Non-pigmented ciliary epithelial cell (primary cell): Measurements from ENCODE around the gene SSH3.

Source experiments
- DNase-seq: peaks from one replicate; pipeline ENCODE4 v3.0.0-alpha.2; 2010; ENCODE audit warnings: low read depth

The SSH3 gene

DNA sequence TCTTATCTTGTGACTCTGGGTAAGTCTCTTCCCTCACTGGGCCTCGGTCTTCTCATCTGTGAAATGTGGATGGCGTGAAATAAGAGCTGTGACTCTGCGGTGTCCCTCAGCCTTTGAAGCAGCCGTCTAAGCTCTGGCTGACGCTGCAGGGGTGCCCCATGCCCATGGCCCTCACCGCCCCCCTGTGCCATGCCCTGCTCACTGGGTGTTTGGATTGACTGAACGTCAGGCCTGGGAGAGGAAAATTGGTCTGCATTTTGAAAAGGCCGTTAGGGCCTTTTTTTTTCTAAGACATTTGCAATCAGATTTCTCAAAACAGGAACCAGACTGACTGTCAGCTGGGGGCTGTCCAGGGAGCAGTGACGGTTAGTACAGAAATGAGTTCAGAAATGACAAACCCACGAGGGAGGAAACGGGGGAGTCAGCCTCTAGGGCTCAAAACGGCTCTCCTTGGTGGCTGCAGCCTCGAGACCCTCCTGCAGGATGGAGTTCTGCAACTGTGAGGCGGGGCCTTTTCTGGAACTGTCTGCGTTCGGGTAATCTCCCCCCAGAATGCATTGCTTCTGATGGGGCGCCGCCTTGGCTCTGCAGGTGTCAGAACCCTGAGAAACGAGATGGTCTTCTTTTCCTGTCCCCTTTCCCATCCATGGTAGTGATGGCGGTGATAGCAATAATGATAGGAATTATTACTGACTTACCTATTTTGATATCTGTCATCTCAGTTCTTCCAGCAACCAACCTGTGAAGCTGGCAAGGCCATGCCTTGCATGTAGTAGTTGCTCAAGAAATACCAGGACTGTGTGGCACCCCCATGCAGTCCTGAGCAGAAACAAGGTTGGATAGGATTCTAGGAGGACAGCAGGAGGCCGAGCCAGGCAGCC, 35.0 kb upstream of the SSH3 start:
- no peak for DNase-seq

GRCh38 chr11:67268962-67269268, 34.4 kb upstream of the SSH3 start:
- DNase-seq: no peak

GRCh38 chr11:67269401-67270255, 33.7 kb upstream of the SSH3 start:
- no peak for DNase-seq

DNA sequence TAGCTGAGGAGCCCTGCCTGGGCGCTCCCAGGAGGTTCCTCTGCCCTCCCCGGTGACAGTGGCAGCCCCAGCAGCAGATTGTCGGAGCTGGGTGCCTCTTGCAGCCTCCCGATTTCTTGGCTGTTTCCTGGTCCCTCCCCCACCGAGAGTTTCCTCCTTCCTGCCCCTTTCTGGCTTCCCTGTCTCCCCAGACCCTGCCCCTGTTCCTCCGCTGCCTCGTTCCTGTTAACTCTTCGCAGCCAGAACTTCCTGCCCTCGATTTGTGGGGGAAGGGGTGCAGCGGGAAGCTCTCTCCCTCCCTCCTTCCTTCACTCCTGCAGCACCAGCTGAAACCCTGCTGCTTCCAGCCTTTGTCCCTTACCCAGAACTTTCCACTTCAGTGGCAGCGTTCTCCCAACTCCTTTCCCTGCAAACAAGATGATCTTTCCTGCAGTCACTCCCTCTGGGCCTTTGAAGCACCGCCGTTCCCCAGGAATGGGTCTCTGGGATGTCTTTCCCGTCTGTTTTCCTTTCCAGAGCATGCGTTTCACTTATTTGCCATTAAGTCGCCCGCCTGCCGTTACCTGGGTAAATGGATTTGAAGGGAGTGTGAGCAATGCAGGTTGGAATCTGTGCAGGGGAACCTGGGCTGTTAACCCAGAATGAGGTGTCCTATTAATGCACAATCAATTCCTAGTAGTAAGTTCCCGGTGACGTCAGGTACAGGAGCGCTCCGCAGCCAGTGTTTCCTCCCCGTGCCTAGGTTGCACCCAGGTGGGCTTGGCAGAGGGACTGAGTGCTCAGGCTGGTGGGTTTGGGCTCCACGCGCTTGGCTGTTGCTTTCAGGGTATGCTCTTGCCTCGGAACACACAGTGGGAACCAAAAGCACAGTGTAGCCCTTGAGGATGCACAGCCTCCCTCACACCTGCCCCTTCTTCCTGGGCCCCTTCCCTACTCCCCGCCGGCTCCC, 32.8 kb upstream of the SSH3 start:
- DNase-seq: no peak

- DNase-seq: no peak
Measured at GRCh38 chr11:67271205-67271540, 32.2 kb upstream of the SSH3 start.

GRCh38 chr11:67271541-67272284, 31.6 kb upstream of the SSH3 start:
- DNase-seq: no peak

DNA sequence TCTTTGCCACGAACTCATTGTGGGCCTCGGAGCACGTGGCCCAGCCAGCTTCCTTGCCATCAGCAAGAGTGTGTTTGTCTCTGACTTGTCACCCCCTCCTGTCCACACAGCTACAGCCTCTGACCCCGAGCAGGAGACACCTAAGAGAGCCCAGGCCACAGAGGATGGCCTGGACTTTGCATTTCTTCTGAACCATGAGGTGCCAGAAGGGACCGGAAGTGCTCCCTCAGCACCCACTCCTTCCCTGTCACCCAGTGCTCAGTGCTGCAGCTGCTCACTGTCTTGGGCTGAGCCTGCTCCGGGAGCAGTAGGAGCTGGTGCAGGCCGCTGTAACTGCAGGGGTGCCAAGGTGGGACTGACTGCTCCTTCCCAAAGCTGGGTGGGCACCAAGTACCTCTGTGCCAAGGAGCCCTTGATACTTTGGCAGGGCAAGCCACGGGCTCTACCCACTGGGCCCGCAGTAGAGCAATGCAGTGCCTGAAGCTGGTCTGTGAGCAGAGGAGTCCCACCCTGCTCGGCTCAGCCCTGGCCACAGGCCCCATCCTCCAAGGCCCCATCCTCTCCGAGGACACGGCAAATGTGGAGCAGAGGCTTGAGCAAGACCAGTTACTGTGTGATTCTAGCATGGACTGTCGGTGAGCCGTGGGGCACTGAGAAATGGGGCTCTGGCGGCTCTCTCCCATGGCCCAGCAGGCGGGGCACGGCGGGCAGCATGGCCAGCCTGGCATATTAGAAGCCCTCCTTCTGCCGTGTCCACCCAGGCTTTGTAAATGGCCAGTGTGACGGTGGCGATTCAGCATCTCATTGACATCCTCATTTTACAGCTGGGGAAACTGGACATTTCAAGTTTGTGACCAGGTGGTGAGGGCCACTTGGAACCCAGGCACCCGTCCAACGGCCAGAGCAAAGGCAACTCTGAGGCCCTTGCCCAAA, 30.7 kb upstream of the SSH3 start:
- DNase-seq: no peak

- no peak for DNase-seq
Measured at GRCh38 chr11:67273260-67273990, 29.9 kb upstream of the SSH3 start.

DNA sequence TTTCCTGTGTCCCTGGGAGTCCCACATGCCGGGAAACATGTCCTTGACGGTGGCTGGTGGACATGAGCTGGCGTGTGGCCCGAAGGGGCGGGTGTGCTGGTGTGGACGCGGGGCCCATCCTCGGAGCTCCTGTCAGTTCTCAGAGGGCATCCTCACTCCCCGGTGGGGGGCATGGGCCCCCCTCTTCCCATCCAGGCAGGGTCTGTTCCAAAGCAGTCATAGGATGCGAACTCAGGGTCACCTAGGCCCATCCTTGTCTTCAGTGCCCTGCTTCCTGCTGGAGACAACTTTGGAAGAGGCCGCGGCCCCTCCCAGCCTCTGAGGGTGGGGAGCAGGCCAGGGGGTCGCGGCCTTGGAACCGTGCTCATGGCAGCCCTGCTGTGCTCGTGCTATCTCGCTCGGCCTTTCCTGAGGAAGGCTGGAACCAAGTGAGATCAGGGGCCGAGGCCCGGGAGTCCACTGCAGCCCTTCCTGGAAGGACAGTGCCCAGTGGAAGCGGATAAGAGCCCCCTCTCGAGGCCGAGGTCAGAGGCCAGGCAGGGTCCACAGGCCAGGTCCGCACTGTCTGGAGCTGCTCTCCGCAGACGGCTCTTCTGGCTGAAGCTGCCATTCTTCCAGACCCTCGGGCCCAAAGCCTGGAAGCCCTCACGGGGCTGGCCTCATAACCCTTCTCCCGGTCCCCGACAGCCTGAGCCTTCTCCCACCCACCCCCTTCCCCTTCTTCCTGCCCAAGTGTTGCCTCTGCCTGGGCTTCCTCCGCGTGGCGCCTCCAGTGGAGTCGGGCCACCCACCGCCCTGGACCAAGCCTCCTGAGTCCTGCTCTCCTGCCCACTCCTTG, 28.3 kb upstream of the SSH3 start:
- no peak for DNase-seq

DNA sequence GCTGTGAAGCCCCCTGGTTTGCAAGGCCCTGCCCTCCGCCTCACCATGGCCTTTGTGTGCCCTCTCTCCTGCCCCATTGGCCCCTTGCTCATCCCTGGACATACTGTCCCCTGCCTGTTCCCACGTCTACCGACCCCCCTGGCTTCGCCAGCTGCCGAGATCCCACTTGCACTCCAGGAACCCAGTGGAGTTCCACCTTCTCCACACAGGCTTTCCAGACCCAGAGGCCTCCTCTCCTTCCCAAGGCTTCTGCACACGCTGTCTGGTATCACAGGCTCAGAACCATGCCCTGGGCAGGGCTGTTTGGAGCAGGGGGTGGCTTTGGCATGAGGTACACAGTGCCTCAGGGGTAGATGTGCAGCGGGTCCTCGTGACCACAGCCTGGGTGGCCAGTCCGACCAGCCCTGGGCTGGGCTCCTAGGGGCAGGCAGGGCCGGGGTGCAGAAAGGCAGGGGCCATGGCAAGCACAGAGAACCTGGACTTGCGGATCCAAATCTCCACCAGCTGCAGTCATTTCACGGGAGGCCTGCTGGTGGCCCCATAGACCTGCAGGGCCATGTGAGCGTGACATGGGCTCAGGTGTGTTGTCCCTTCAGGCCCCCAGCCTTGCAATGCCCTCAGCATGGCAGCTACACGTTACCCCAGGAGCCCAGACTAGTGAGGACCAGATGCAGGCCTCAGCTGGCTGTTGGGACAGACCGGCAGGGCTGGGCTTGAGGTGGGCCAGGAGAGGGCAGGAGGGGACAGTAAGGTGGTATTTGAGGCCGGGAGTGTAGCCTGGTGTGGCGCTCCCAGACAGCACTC, 27.5 kb upstream of the SSH3 start:
- no peak for DNase-seq

- no peak for DNase-seq
Measured at GRCh38 chr11:67276781-67277230, 26.5 kb upstream of the SSH3 start.

GRCh38 chr11:67277231-67277961, 25.9 kb upstream of the SSH3 start:
- no peak for DNase-seq

GRCh38 chr11:67278135-67278938, 25.0 kb upstream of the SSH3 start:
- DNase-seq: no peak

DNA sequence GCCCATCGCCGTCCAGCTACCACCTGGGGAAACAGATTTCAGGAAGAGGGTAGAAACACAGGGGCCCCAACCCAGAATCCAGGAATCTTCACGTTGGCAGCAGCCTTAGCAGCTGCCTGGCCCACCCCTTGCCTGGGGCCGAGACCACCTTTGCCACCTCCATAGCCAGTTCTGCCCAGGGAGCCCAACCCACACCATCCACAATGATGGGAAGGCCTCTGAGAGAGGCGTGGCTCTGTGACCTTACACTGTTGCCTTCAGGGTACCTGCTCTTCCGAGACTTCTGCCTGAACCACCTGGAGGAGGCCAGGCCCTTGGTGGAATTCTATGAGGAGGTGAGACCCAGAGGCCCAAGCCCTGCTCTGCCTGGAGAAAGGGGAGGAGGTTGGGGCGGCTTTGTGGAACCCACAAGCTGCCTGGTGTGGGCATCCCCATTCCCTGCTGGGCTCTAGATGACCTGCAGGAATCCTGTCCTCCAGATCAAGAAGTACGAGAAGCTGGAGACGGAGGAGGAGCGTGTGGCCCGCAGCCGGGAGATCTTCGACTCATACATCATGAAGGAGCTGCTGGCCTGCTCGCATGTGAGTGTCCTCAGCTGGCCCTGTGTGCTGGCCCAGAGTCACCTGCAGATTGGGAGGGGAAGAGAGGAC, 24.3 kb upstream of the SSH3 start:
- DNase-seq: no peak

- DNase-seq: no peak
Measured at GRCh38 chr11:67279589-67280340, 23.6 kb upstream of the SSH3 start.
